GM10266 (cell line): Measurements from ENCODE around the gene TC2N.

Source experiments
- DNase-seq: peaks from one replicate; pipeline ENCODE4 v3.0.0; 2012; ENCODE audit errors: extremely low spot score
- CTCF ChIP-seq: IDR thresholded peaks from 2 replicates; pipeline ENCODE4 v1.5.1; 2012; ENCODE audit warnings: mild to moderate bottlenecking, low read depth; ENCODE audit not compliant: control insufficient read depth, insufficient read depth; ENCODE audit errors: missing control alignments

TC2N gene

GRCh38 chr14:91867316-91867988 is at the start of gene TC2N:
Gene TC2N, minus strand, starts transcription at chr14:91867536. Its CDS starts 53,767 bp downstream, at chr14:91813769.
- no peak for DNase-seq

GRCh38 chr14:91912035-91912434 is 44.7 kb upstream of the TC2N start:
- no peak for DNase-seq
- TF ChIP-seq CTCF: no peak

More at GRCh38 chr14:91867316-91867988, at the start of gene TC2N:
- TF ChIP-seq CTCF: no peak

GRCh38 chr14:91911474-91912032 is 44.2 kb upstream of the TC2N start:
- peak; percentile 47 for TF ChIP-seq CTCF
- DNase-seq: peak; percentile 45

- TF ChIP-seq CTCF: no peak
- no peak for DNase-seq
Measured at GRCh38 chr14:91910196-91910595, 42.9 kb upstream of the TC2N start.

- no peak for TF ChIP-seq CTCF
- no peak for DNase-seq
Measured at GRCh38 chr14:91906374-91906773, 39.0 kb upstream of the TC2N start.

- TF ChIP-seq CTCF: no peak
- DNase-seq: no peak
Measured at GRCh38 chr14:91904956-91905645, 37.8 kb upstream of the TC2N start.

- TF ChIP-seq CTCF: no peak
- no peak for DNase-seq
Measured at GRCh38 chr14:91904483-91904882, 37.1 kb upstream of the TC2N start.
